Posterior cingulate gyrus (tissue), 11 donors: Measurements from ENCODE around the gene MOB3C.

Source experiments
- DNase-seq, 10 donors: peaks; one replicate each; pipeline versions ENCODE4 v3.0.0 to v3.0.0-alpha.2; 2020 to 2021; ENCODE audit warnings: mixed read lengths in 3 of 10
- intact Hi-C: fragments of 100-400 bp; cut with DNase I; formaldehyde crosslinking; loops from one replicate; pipeline ENCODE4 v1.15.1; 2023

The MOB3C gene

GRCh38 chr1:46581681-46582455 lies 34.7 kb downstream of the MOB3C start:
- intact Hi-C loops, result no loop called here
- no peak for DNase-seq

GRCh38 chr1:46580140-46580903 lies 36.3 kb downstream of the MOB3C start:
- intact Hi-C loops, result no loop called here
- DNase-seq, result no peak

GRCh38 chr1:46577671-46578070 lies 38.9 kb downstream of the MOB3C start:
- DNase-seq, result no peak
- intact Hi-C loops, result no loop called here

GRCh38 chr1:46576596-46576995 lies 40.0 kb downstream of the MOB3C start:
- DNase-seq, result peak in 1 of 10 donors; percentile 68
- intact Hi-C loops, result no loop called here

GRCh38 chr1:46575778-46576177 lies 40.8 kb downstream of the MOB3C start:
- intact Hi-C loops, result no loop called here
- no peak for DNase-seq

GRCh38 chr1:46575300-46575699 lies 41.3 kb downstream of the MOB3C start:
- intact Hi-C loops, result no loop called here
- DNase-seq, result no peak

- intact Hi-C loops, result no loop called here
- peak in 2 of 10 donors; percentile 81 to 88 for DNase-seq
These were observed 44.9 kb downstream of the MOB3C start for GRCh38 chr1:46571691-46572225.

- intact Hi-C loops, result no loop called here
- peak in 1 of 10 donors; percentile 61 for DNase-seq
These were observed 46.5 kb downstream of the MOB3C start for GRCh38 chr1:46569884-46570725.

- no peak for DNase-seq
- intact Hi-C loops, result no loop called here
These were observed 47.5 kb downstream of the MOB3C start for GRCh38 chr1:46569116-46569515.

GRCh38 chr1:46568461-46568891 lies 48.1 kb downstream of the MOB3C start:
- intact Hi-C loops, result no loop called here
- DNase-seq, result no peak

GRCh38 chr1:46563341-46563740 lies 53.3 kb downstream of the MOB3C start:
- no peak for DNase-seq
- intact Hi-C loops, result no loop called here

GRCh38 chr1:46562498-46562897 lies 54.1 kb downstream of the MOB3C start:
- intact Hi-C loops, result no loop called here

GRCh38 chr1:46558966-46559365 lies 57.6 kb downstream of the MOB3C start:
- peak in 2 of 10 donors; percentile 15 to 66 for DNase-seq
- intact Hi-C loops, result no loop called here

More at GRCh38 chr1:46562498-46562897, 54.1 kb downstream of the MOB3C start:
- DNase-seq, result peak in 2 of 10 donors; percentile 37 to 53

- DNase-seq, result peak in 7 of 10 donors; percentile 49 to 92 (median 70)
- intact Hi-C loops, result no loop called here
These were observed 58.3 kb downstream of the MOB3C start for GRCh38 chr1:46558141-46558963.
